Endodermal cell (in vitro differentiated cells): Measurements from ENCODE around the gene SORL1-AS1.

Experiments used
- DNase-seq: peaks from one replicate; pipeline ENCODE4 v3.0.0-alpha.2; 2017
- H3K27ac ChIP-seq: 2 replicates; pipeline ENCODE4 v1.5.1; 2013; ENCODE audit warnings: mild to moderate bottlenecking, low read depth, low read length, moderate library complexity
- H3K27me3 ChIP-seq: 2 replicates; pipeline ENCODE4 v1.6.1; 2013; ENCODE audit warnings: mild to moderate bottlenecking, low read length, moderate library complexity; ENCODE audit not compliant: insufficient read depth, control insufficient read depth, poor library complexity, severe bottlenecking
- H3K36me3 ChIP-seq: 2 replicates; pipeline ENCODE4 v1.7.0; 2013; ENCODE audit warnings: mild to moderate bottlenecking, low read length, moderate library complexity; ENCODE audit not compliant: control insufficient read depth, insufficient read depth
- H3K4me1 ChIP-seq: one replicate; pipeline ENCODE4 v1.7.0; 2013; ENCODE audit warnings: low read length; ENCODE audit not compliant: control insufficient read depth, insufficient read depth
- H3K4me3 ChIP-seq: 2 replicates; pipeline ENCODE4 v1.5.1; 2013; ENCODE audit warnings: mild to moderate bottlenecking, low read length, moderate library complexity
- H3K9ac ChIP-seq: 2 replicates; pipeline ENCODE4 v1.6.1; 2013; ENCODE audit warnings: mild to moderate bottlenecking, low read length, moderate library complexity; ENCODE audit not compliant: poor library complexity, severe bottlenecking; ENCODE audit errors: extremely low read depth
- H3K9me3 ChIP-seq: 2 replicates; pipeline ENCODE4 v1.6.1; 2013; ENCODE audit warnings: mild to moderate bottlenecking, low read length, moderate library complexity; ENCODE audit not compliant: control insufficient read depth
- H3K27ac Mint-ChIP-seq: 2 replicates; pipeline ENCODE4 v1.8.0; 2020; ENCODE audit warnings: mixed read lengths
- H3K27me3 Mint-ChIP-seq: 2 replicates; pipeline ENCODE4 v1.8.0; 2021; ENCODE audit warnings: mild to moderate bottlenecking, mixed read lengths; ENCODE audit not compliant: insufficient read depth
- H3K36me3 Mint-ChIP-seq: 2 replicates; pipeline ENCODE4 v1.8.0; 2020; ENCODE audit warnings: low read depth, mixed read lengths
- H3K4me1 Mint-ChIP-seq: 2 replicates; pipeline ENCODE4 v1.8.0; 2020; ENCODE audit warnings: mixed read lengths
- H3K4me3 Mint-ChIP-seq: 2 replicates; pipeline ENCODE4 v1.8.0; 2020; ENCODE audit warnings: mild to moderate bottlenecking, moderate library complexity, mixed read lengths
- H3K9me3 Mint-ChIP-seq: 2 replicates; pipeline ENCODE4 v1.8.0; 2020; ENCODE audit warnings: mild to moderate bottlenecking, mixed read lengths
- CTCF ChIP-seq: fragments of 200-600 bp; sonication (generic); conservative IDR thresholded peaks from 2 replicates; pipeline ENCODE4 v1.5.0; 2021; ENCODE audit warnings: antibody characterized with exemption, mild to moderate bottlenecking
- WGBS, 2 experiments: methylation state at CpG; one replicate each; pipeline versions ENCODE4 v1.1.5 to v1.1.7; 2013; ENCODE audit warnings: missing lambda C conversion rate in 2 of 2, mixed read lengths in 1 of 2; ENCODE audit not compliant: insufficient coverage in 1 of 2, insufficient read length in 1 of 2; 5-methylcytosine and 5-hydroxymethylcytosine counted together

SORL1-AS1 gene

DNA sequence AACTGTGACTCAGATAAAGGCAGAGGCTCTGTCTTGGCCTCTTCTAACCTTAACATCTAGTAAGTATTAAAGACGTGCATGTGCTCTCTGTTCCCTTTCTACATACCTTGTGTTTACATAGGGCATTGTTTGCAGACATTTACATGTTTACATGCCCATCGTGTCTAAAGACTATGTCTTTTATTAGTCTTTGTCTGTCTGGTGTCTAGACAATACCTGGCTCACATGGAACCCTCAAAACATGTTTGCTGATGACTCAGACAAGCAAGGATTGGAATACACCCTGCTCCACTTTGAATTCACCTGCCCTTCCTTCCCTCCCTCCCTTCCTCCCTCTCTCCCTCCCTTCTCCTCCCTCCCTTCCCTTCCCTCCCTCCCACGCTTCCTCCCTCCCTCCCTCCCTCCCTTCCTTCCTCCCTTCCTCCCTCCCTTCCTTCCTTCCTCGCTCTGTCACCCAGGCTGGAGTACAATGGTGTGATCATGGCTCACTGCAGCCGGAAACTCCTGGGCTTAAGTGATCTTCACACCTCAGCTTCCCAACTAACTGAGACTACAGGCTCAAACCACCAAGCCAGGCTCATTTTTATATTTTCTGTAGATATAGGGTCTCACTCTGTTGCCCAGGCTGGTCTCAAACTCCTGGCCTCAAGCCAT lies 23.7 kb upstream of the SORL1-AS1 start:
- Histone ChIP-seq H3K4me1 (peaks cover 10% of the 10 kb centered on the region), H3K36me3 (no peaks in the 10 kb centered on the region), H3K27me3 (no peaks in the 10 kb centered on the region), H3K27ac (no peak overlapping the region), H3K9me3 (no peaks in the 10 kb centered on the region), H3K4me3 (no peak overlapping the region), H3K9ac (no peak overlapping the region)
- no peak for TF ChIP-seq CTCF
- Mint-ChIP-seq H3K27me3 (no peaks in the 10 kb centered on the region), H3K27ac (no peak overlapping the region), H3K9me3 (no peaks in the 10 kb centered on the region), H3K4me3 (no peak overlapping the region), H3K36me3 (peaks cover 1% of the 10 kb centered on the region), H3K4me1 (peaks cover 31% of the 10 kb centered on the region)
- WGBS, 2 experiments: 92 to 93% methylated on average over 4 of the region's 5 CpGs
- no peak for DNase-seq

GRCh38 chr11:121474680-121475079 lies 21.9 kb upstream of the SORL1-AS1 start:
- Mint-ChIP-seq H3K4me1 (peaks cover 28% of the 10 kb centered on the region), H3K36me3 (peaks cover 9% of the 10 kb centered on the region), H3K27me3 (no peaks in the 10 kb centered on the region), H3K4me3 (no peak overlapping the region), H3K9me3 (no peaks in the 10 kb centered on the region), H3K27ac (no peak overlapping the region)
- Histone ChIP-seq H3K36me3 (peaks cover 4% of the 10 kb centered on the region), H3K27me3 (no peaks in the 10 kb centered on the region), H3K4me1 (peaks cover 9% of the 10 kb centered on the region), H3K27ac (no peak overlapping the region), H3K4me3 (no peak overlapping the region), H3K9me3 (no peaks in the 10 kb centered on the region), H3K9ac (no peak overlapping the region)
- TF ChIP-seq CTCF: no peak
- 95 to 98% methylated on average over 6 to 7 of the region's 7 CpGs for WGBS, 2 experiments
- DNase-seq: no peak

- H3K27ac Mint-ChIP-seq: no peak overlapping the region
- Histone ChIP-seq H3K36me3 (peaks cover 6% of the 10 kb centered on the region), H3K4me1 (no peaks in the 10 kb centered on the region), H3K27me3 (no peaks in the 10 kb centered on the region), H3K9ac (no peak overlapping the region), H3K27ac (no peak overlapping the region), H3K9me3 (no peaks in the 10 kb centered on the region), H3K4me3 (no peak overlapping the region)
- no peak overlapping the region for H3K4me3 Mint-ChIP-seq
- peaks cover 13% of the 10 kb centered on the region for H3K4me1 Mint-ChIP-seq
- WGBS, 2 experiments: 82 to 97% methylated on average over 7 to 8 of the region's 8 CpGs
- no peak for TF ChIP-seq CTCF
- peaks cover 8% of the 10 kb centered on the region for H3K36me3 Mint-ChIP-seq
- DNase-seq: no peak
- no peaks in the 10 kb centered on the region for H3K27me3 Mint-ChIP-seq
- H3K9me3 Mint-ChIP-seq: no peaks in the 10 kb centered on the region
Measured at GRCh38 chr11:121473064-121473777, 20.5 kb upstream of the SORL1-AS1 start.
